ENCODE data around the gene C22orf39.

The C22orf39 gene

DNA sequence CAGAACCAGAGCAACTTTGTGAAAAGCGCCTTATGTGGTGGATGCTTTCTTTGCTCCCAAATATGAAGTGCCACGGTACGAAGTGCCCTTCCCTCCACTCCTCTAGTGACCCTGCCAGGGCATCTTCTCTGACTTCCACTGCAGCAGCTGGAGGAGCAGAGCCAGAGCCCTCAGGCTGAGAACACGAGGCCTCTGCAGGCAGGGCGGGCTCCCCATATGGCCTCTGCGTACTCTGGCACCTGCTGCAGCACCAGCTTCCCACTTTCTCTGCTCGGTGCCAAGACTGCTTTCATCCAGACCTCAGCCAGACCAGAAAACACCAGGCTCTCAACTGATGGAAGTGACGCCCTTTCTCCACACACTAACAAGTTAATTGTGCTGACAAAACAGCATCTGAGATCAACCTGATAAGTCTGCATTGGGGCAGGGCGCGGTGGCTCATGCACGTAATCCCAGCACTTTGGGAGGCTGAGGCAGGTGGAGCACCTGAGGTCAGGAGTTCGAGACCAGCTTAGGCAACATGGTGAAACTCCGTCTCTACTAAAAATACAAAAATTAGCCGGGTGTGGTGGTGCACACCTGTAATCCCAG, 18.7 kb upstream of the C22orf39 start:
- Mint-ChIP-seq H3K36me3 (ENCODE audit: low read depth) (peaks cover 61% of the 10 kb centered on the region), H3K4me1 (ENCODE audit: low read depth) (no peaks in the 10 kb centered on the region), H3K27ac (no peak overlapping the region), H3K4me3 (no peak overlapping the region), H3K9me3 (no peaks in the 10 kb centered on the region), H3K27me3 (no peaks in the 10 kb centered on the region)

GRCh38 chr22:19464975-19465374, 17.5 kb upstream of the C22orf39 start:
- H3K27me3 Mint-ChIP-seq: no peaks in the 10 kb centered on the region
- no peaks in the 10 kb centered on the region for H3K9me3 Mint-ChIP-seq
- H3K4me3 Mint-ChIP-seq: no peak overlapping the region
- H3K27ac Mint-ChIP-seq: peak overlapping the region; percentile 46
- peaks cover 61% of the 10 kb centered on the region for H3K36me3 Mint-ChIP-seq (ENCODE audit: low read depth)
- no peaks in the 10 kb centered on the region for H3K4me1 Mint-ChIP-seq (ENCODE audit: low read depth)

DNA sequence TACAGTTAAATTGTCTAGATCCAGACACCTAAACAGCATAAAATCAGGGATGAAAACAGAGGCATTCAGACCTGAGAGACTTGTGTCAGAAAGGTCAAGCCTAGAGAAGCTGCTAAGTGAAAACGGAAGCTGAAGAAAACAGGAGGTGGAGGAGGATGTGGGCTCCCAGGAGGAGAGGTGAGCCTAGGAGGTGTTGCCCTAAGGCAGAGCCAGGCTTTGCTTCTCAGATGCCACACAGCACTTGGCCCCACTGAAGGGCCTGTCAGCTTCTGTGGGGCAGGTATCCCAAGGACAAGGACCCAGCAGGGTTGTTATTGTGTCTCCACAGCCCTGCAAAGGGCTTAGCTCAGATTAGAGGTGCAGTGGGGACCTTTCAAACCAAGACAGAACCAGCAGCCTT, 17.0 kb upstream of the C22orf39 start:
- H3K4me1 Mint-ChIP-seq (ENCODE audit: low read depth): no peaks in the 10 kb centered on the region
- H3K4me3 Mint-ChIP-seq: no peak overlapping the region
- no peaks in the 10 kb centered on the region for H3K27me3 Mint-ChIP-seq
- H3K9me3 Mint-ChIP-seq: no peaks in the 10 kb centered on the region
- H3K36me3 Mint-ChIP-seq (ENCODE audit: low read depth): peaks cover 59% of the 10 kb centered on the region
- no peak overlapping the region for H3K27ac Mint-ChIP-seq

GRCh38 chr22:19463491-19464469, 16.3 kb upstream of the C22orf39 start:
- no peaks in the 10 kb centered on the region for H3K9me3 Mint-ChIP-seq
- H3K27ac Mint-ChIP-seq: no peak overlapping the region
- no peak overlapping the region for H3K4me3 Mint-ChIP-seq
- peaks cover 59% of the 10 kb centered on the region for H3K36me3 Mint-ChIP-seq (ENCODE audit: low read depth)
- H3K27me3 Mint-ChIP-seq: no peaks in the 10 kb centered on the region
- no peaks in the 10 kb centered on the region for H3K4me1 Mint-ChIP-seq (ENCODE audit: low read depth)

DNA sequence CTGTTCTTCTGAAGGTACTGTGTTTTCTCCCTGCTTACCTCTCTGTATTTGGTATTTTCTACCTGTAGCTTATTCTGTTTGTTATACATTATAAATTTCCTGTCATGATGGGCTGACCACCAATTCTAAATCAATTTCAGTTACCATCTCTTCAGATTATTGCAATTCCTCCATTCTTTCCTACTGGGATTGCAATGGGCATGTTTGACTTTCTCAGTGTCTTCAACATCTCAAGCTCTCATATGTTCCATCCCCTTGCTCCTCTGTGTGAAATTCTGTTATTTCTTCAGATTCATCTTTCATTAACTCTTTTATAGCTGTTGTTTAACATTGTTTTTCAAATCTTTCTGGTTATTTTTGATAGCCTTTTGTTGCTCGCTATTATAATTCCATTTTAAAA, 15.5 kb upstream of the C22orf39 start:
- no peaks in the 10 kb centered on the region for H3K4me1 Mint-ChIP-seq (ENCODE audit: low read depth)
- no peak overlapping the region for H3K27ac Mint-ChIP-seq
- H3K4me3 Mint-ChIP-seq: no peak overlapping the region
- H3K36me3 Mint-ChIP-seq (ENCODE audit: low read depth): peaks cover 57% of the 10 kb centered on the region
- H3K27me3 Mint-ChIP-seq: no peaks in the 10 kb centered on the region
- no peaks in the 10 kb centered on the region for H3K9me3 Mint-ChIP-seq

- no peak overlapping the region for H3K27ac Mint-ChIP-seq
- no peaks in the 10 kb centered on the region for H3K9me3 Mint-ChIP-seq
- H3K4me3 Mint-ChIP-seq: no peak overlapping the region
- peaks cover 57% of the 10 kb centered on the region for H3K36me3 Mint-ChIP-seq (ENCODE audit: low read depth)
- no peaks in the 10 kb centered on the region for H3K4me1 Mint-ChIP-seq (ENCODE audit: low read depth)
- H3K27me3 Mint-ChIP-seq: no peaks in the 10 kb centered on the region
Measured at GRCh38 chr22:19461506-19461905, 14.0 kb upstream of the C22orf39 start.

- H3K27ac Mint-ChIP-seq: no peak overlapping the region
- peaks cover 2% of the 10 kb centered on the region for H3K4me1 Mint-ChIP-seq (ENCODE audit: low read depth)
- no peak overlapping the region for H3K4me3 Mint-ChIP-seq
- H3K27me3 Mint-ChIP-seq: no peaks in the 10 kb centered on the region
- no peaks in the 10 kb centered on the region for H3K9me3 Mint-ChIP-seq
- peaks cover 56% of the 10 kb centered on the region for H3K36me3 Mint-ChIP-seq (ENCODE audit: low read depth)
Measured at GRCh38 chr22:19460036-19460435, 12.5 kb upstream of the C22orf39 start.

DNA sequence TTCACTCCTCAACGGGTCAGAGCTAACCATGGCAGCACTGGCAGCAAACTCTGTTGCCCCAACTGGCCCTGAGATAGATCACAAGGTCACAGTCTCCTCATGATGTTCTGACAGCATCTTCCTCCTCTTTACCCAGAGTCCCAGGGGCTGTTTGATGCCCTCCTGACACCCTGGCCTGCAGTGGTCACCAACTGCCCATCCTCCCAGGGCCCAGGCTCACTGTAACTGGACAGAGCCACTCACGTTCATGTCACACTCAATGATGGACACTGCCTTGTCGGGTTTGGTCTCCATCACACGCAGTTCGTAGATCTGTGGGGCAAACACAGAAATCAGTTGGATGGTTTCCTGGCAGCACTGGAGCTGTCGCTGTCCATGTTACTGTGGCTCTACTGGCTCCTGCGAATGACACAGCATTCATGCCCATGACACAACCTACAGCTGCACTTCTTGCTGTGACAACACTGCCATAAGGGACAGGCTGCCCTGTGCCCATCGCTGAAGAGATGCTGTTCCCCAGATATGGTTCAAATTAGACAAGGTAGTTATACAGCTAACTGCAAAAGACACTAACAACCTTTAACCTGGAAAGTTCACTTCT, 10.4 kb upstream of the C22orf39 start:
- Mint-ChIP-seq H3K4me1 (ENCODE audit: low read depth) (peaks cover 10% of the 10 kb centered on the region), H3K4me3 (no peak overlapping the region), H3K36me3 (ENCODE audit: low read depth) (peaks cover 63% of the 10 kb centered on the region), H3K27me3 (no peaks in the 10 kb centered on the region), H3K9me3 (no peaks in the 10 kb centered on the region), H3K27ac (no peak overlapping the region)

DNA sequence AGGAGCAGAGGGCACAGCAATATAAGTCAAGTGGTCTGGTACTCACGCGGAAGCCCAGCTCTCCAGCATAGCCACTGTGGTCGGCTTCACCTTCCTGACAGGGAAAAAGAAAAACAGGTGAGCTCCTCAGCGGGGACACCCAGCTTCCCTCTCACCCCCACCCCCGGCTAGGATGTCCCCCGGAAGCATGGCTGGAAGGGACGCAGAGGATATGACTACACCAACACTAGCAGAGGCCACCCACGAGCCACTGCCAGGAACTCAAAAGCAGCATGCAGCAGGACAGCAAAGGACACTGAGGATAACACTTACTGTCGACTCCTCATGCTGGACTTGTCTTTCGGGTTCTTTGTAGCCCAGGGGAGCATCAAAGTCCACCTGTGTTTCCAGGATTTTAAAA, 9.0 kb upstream of the C22orf39 start:
- Mint-ChIP-seq H3K4me1 (ENCODE audit: low read depth) (peaks cover 10% of the 10 kb centered on the region), H3K27me3 (no peaks in the 10 kb centered on the region), H3K9me3 (no peaks in the 10 kb centered on the region), H3K4me3 (no peak overlapping the region), H3K27ac (no peak overlapping the region), H3K36me3 (ENCODE audit: low read depth) (peaks cover 68% of the 10 kb centered on the region)

DNA sequence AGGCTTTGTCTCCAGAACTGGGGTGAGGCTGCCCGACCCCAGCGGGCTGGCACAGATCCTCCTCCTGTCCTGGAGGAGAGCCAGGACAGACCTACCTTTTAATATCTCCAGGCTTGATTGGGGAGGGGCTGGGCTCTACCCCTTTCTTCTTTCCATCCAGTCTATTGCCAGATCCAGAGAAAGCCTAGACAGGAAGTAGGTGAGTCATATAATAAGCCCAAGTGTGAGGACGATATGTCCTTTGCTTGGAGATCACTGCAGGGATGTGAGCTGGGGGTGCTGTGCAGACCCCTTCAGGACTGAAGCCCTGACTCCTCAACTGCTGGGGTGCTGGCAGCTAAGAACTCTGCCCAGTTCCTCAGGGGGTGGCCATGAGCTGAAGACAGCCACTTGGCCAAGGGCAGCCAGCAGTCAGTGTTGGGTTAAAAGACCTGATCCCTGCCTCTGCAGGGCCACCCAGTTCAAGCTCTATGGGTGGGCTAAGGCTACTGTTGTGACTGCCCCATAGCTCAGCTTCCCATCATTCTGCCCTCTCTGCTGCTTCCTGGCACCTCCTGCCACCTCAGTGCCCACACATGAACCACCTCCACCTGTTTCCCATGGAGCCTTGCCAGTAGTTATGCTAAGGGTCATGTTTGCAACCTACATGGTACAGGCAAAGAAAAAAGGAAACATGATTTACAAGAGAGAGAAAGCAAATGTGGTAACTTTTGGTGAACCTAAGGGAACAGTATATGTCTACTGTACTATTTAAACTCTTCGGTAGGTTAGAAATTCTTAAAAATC, 8.3 kb upstream of the C22orf39 start:
- Mint-ChIP-seq H3K27me3 (no peaks in the 10 kb centered on the region), H3K36me3 (ENCODE audit: low read depth) (peaks cover 66% of the 10 kb centered on the region), H3K4me1 (ENCODE audit: low read depth) (peaks cover 10% of the 10 kb centered on the region), H3K9me3 (no peaks in the 10 kb centered on the region), H3K4me3 (no peak overlapping the region), H3K27ac (peak overlapping the region; percentile 8)

GRCh38 chr22:19455033-19455432, 7.5 kb upstream of the C22orf39 start:
- peak overlapping the region; percentile 8 for H3K27ac Mint-ChIP-seq
- H3K4me3 Mint-ChIP-seq: no peak overlapping the region
- H3K9me3 Mint-ChIP-seq: no peaks in the 10 kb centered on the region
- peaks cover 10% of the 10 kb centered on the region for H3K4me1 Mint-ChIP-seq (ENCODE audit: low read depth)
- peaks cover 65% of the 10 kb centered on the region for H3K36me3 Mint-ChIP-seq (ENCODE audit: low read depth)
- H3K27me3 Mint-ChIP-seq: no peaks in the 10 kb centered on the region

GRCh38 chr22:19454156-19454555, 6.6 kb upstream of the C22orf39 start:
- Mint-ChIP-seq H3K27me3 (no peaks in the 10 kb centered on the region), H3K27ac (peak overlapping the region; percentile 76), H3K4me1 (ENCODE audit: low read depth) (peaks cover 14% of the 10 kb centered on the region), H3K9me3 (no peaks in the 10 kb centered on the region), H3K4me3 (no peak overlapping the region), H3K36me3 (ENCODE audit: low read depth) (peaks cover 64% of the 10 kb centered on the region)

GRCh38 chr22:19453718-19454117, 6.2 kb upstream of the C22orf39 start:
- H3K9me3 Mint-ChIP-seq: no peaks in the 10 kb centered on the region
- H3K27me3 Mint-ChIP-seq: no peaks in the 10 kb centered on the region
- no peak overlapping the region for H3K4me3 Mint-ChIP-seq
- H3K36me3 Mint-ChIP-seq (ENCODE audit: low read depth): peaks cover 63% of the 10 kb centered on the region
- peaks cover 18% of the 10 kb centered on the region for H3K4me1 Mint-ChIP-seq (ENCODE audit: low read depth)
- H3K27ac Mint-ChIP-seq: peak overlapping the region; percentile 76

DNA sequence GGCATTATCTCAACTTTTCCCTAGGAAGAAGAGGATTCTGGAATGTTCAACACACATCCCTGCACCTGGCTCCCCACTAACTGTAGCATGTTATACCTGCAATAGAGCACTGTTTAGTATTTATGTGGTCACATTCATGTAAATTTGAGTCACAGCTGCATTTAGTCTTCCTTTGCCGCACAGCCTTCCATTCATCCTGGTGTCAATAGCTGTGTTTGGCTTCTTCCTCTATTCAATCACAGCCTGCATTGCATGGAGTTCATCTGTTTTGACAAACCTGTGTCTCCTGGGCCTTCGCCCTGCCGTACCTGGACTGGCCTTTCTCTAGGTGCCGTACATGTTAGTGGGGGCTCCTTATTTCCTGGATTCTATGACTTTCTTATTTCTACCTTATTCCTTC, 4.1 kb upstream of the C22orf39 start:
- H3K4me1 Mint-ChIP-seq (ENCODE audit: low read depth): peaks cover 32% of the 10 kb centered on the region
- no peaks in the 10 kb centered on the region for H3K9me3 Mint-ChIP-seq
- peaks cover 57% of the 10 kb centered on the region for H3K36me3 Mint-ChIP-seq (ENCODE audit: low read depth)
- peak overlapping the region; percentile 23 for H3K27ac Mint-ChIP-seq
- H3K4me3 Mint-ChIP-seq: no peak overlapping the region
- H3K27me3 Mint-ChIP-seq: no peaks in the 10 kb centered on the region

Data from stimulated activated naive CD8-positive, alpha-beta T cell treated with anti-CD3 and anti-CD28 coated beads, Interleukin-15, Interleukin-2, amounts not matched to agents 100 ng/mL and 50 ng/mL, for 24 hours (primary cell).